Caco-2 (cell line): Measurements from ENCODE around the gene TBC1D24. TPM values are rescaled to one million over a fixed set of nuclear protein-coding genes. Genes with fewer than 3 reads are reported as not detected.

Experiments used
- BruUV-seq: library from RNA; stranded (reverse); fragments of 400-500 nt; replicated peaks from 2 replicates; lab custom pipeline; 2021; lab: Mats Ljungman, UMichigan
- CTCF ChIA-PET: fragments of 300-600 bp; sonication (Branson Sonifier 250); formaldehyde crosslinking; loops from one replicate; lab custom pipeline; 2022; ENCODE audit warnings: antibody characterized with exemption; lab: Charles Lee
- POLR2A ChIA-PET: fragments of 300-600 bp; sonication (Branson Sonifier 250); formaldehyde crosslinking; loops from one replicate; lab custom pipeline; 2022; ENCODE audit warnings: antibody characterized with exemption; lab: Charles Lee
- DNase-seq, 2 experiments: peaks; one replicate each; pipeline versions ENCODE4 v3.0.0 to v3.0.0-alpha.2; 2020 to 2022
- H3K27me3 ChIP-seq: replicated peaks from 2 replicates; pipeline ENCODE4 v1.6.0; 2011; ENCODE audit warnings: low read length; ENCODE audit not compliant: control insufficient read depth, insufficient read depth
- H3K36me3 ChIP-seq: 2 replicates; pipeline ENCODE4 v1.5.1; 2011; ENCODE audit warnings: low read length; ENCODE audit not compliant: control insufficient read depth, insufficient read depth
- H3K4me1 ChIP-seq: fragments of 250-450 bp; sonication (Bioruptor Pico); 2 replicates; pipeline ENCODE4 v1.5.1; 2020; ENCODE audit warnings: mild to moderate bottlenecking
- H3K4me3 ChIP-seq: 2 replicates; pipeline ENCODE4 v1.5.1; 2011; ENCODE audit warnings: low read depth, mild to moderate bottlenecking, control low read depth, low read length
- H3K9me3 ChIP-seq: fragments of 250-450 bp; sonication (Bioruptor Pico); 2 replicates; pipeline ENCODE4 v1.5.1; 2020; ENCODE audit warnings: mild to moderate bottlenecking, moderate library complexity
- H3K27ac Mint-ChIP-seq: one replicate; pipeline ENCODE4 v1.8.0; 2022; ENCODE audit warnings: mixed read lengths; ENCODE audit not compliant: unreplicated experiment
- H3K27me3 Mint-ChIP-seq: one replicate; pipeline ENCODE4 v1.8.0; 2022; ENCODE audit warnings: mixed read lengths; ENCODE audit not compliant: insufficient read depth, unreplicated experiment
- H3K36me3 Mint-ChIP-seq: one replicate; pipeline ENCODE4 v1.8.0; 2022; ENCODE audit warnings: mild to moderate bottlenecking, mixed read lengths; ENCODE audit not compliant: insufficient read depth, unreplicated experiment
- H3K4me1 Mint-ChIP-seq: one replicate; pipeline ENCODE4 v1.8.0; 2022; ENCODE audit warnings: low read depth, mixed read lengths; ENCODE audit not compliant: unreplicated experiment
- H3K4me3 Mint-ChIP-seq: one replicate; pipeline ENCODE4 v1.8.0; 2022; ENCODE audit warnings: mild to moderate bottlenecking, moderate library complexity, mixed read lengths; ENCODE audit not compliant: unreplicated experiment
- H3K9me3 Mint-ChIP-seq: one replicate; pipeline ENCODE4 v1.8.0; 2022; ENCODE audit warnings: mixed read lengths; ENCODE audit not compliant: unreplicated experiment
- intact Hi-C: fragments of 100-400 bp; cut with micrococcal nuclease; formaldehyde crosslinking; loops from one replicate; pipeline ENCODE4 v1.10.0; 2022; ENCODE audit not compliant: unreplicated experiment
- total RNA-seq: library from RNA; stranded (reverse); gene quantifications from 2 replicates; pipeline ENCODE4 v1.2.3, GENCODE V29; 2022
- TF ChIP-seq, protein P1 (sequence below), 2 experiments: fragments of 200-600 bp in 1 of 2; IDR thresholded peaks; 1 replicate in 1 of 2; 2 replicates in 1 of 2; pipeline versions ENCODE4 v1.5.1 to v1.8.0; 2011 to 2022; ENCODE audit warnings: antibody characterized with exemption in 1 of 2, control low read depth in 1 of 2, inconsistent platforms in 1 of 2, low read depth in 1 of 2, low read length in 1 of 2, mild to moderate bottlenecking in 1 of 2, moderate library complexity in 1 of 2; ENCODE audit not compliant: insufficient read depth in 1 of 2, severe bottlenecking in 1 of 2, unreplicated experiment in 1 of 2

The TBC1D24 gene
- total RNA-seq, 1 experiment from 2014 or later, result 20.8 TPM

DNA sequence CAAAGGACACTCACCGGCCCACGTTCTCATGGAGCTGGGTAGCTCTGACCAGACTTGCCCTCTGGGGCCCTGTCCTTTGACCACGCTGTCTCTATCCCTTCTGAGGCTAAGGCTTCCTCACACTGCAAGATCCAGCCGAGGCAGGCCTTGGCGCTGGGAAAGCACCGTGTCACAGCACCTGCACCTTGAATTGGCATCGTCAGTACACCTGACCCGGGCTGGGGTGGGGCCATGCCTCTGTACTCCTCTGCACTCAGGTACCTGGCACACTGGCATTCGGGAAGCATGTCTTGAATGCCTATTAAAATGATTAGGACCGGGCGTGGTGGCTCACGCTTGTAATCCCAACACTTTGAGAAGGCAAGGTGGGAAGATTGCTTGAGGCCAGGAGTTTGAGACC, 6.0 kb downstream of the TBC1D24 start:
- Mint-ChIP-seq H3K36me3 (peaks cover 16% of the 10 kb centered on the region), H3K9me3 (no peaks in the 10 kb centered on the region), H3K27me3 (no peaks in the 10 kb centered on the region), H3K4me1 (peaks cover 17% of the 10 kb centered on the region), H3K4me3 (no peak overlapping the region), H3K27ac (no peak overlapping the region)
- ChIA-PET CTCF (no interaction called here), POLR2A (no interaction called here)
- no peaks in the 10 kb centered on the region for H3K4me1 ChIP-seq
- DNase-seq, result no peak
- no peaks in the 10 kb centered on the region for H3K27me3 ChIP-seq
- H3K36me3 ChIP-seq, result no peaks in the 10 kb centered on the region
- intact Hi-C loops, result no loop called here
- TF ChIP-seq, protein P1, sequence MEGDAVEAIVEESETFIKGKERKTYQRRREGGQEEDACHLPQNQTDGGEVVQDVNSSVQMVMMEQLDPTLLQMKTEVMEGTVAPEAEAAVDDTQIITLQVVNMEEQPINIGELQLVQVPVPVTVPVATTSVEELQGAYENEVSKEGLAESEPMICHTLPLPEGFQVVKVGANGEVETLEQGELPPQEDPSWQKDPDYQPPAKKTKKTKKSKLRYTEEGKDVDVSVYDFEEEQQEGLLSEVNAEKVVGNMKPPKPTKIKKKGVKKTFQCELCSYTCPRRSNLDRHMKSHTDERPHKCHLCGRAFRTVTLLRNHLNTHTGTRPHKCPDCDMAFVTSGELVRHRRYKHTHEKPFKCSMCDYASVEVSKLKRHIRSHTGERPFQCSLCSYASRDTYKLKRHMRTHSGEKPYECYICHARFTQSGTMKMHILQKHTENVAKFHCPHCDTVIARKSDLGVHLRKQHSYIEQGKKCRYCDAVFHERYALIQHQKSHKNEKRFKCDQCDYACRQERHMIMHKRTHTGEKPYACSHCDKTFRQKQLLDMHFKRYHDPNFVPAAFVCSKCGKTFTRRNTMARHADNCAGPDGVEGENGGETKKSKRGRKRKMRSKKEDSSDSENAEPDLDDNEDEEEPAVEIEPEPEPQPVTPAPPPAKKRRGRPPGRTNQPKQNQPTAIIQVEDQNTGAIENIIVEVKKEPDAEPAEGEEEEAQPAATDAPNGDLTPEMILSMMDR (IDR thresholded peaks at IDR 0.05; ENCODE audit: insufficient read depth in 1 of 2, low read depth in 1 of 2, low read length in 1 of 2, severe bottlenecking in 1 of 2, unreplicated experiment in 1 of 2), result no peak
- H3K4me3 ChIP-seq, result no peak overlapping the region
- H3K9me3 ChIP-seq, result no peaks in the 10 kb centered on the region
- BruUV-seq, result no TSS peak

DNA sequence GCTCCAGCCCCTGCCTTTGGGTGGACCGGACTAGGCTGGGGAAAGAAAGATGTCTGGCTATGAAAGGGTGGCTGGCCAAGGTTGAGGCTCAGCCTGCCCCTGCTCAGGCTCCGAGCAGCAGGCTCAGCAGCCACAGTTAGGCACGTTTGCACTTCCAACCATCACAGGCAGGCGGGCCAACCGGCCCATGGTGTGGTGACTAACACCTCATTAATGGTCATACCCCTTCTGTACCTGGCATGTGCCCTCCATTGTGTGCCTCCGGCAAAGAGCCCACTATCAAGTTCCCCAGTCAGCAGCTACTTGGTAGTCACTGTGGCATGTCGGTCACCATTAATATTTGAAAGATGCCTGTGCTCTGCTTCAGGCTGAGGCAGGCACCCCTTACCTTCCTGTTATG, 6.7 kb downstream of the TBC1D24 start:
- H3K4me3 Mint-ChIP-seq, result no peak overlapping the region
- peaks cover 17% of the 10 kb centered on the region for H3K4me1 Mint-ChIP-seq
- H3K36me3 ChIP-seq, result no peaks in the 10 kb centered on the region
- no peaks in the 10 kb centered on the region for H3K4me1 ChIP-seq
- TF ChIP-seq, protein P1 (IDR thresholded peaks at IDR 0.05; ENCODE audit: insufficient read depth in 1 of 2, low read depth in 1 of 2, low read length in 1 of 2, severe bottlenecking in 1 of 2, unreplicated experiment in 1 of 2), result no peak
- intact Hi-C loops, result no loop called here
- no peak overlapping the region for H3K4me3 ChIP-seq
- peaks cover 16% of the 10 kb centered on the region for H3K36me3 Mint-ChIP-seq
- H3K27ac Mint-ChIP-seq, result no peak overlapping the region
- ChIA-PET CTCF (no interaction called here), POLR2A (no interaction called here)
- no peaks in the 10 kb centered on the region for H3K27me3 Mint-ChIP-seq
- no peak for DNase-seq
- no peaks in the 10 kb centered on the region for H3K9me3 Mint-ChIP-seq
- H3K9me3 ChIP-seq, result no peaks in the 10 kb centered on the region
- H3K27me3 ChIP-seq, result no peaks in the 10 kb centered on the region
- BruUV-seq, result no TSS peak

DNA sequence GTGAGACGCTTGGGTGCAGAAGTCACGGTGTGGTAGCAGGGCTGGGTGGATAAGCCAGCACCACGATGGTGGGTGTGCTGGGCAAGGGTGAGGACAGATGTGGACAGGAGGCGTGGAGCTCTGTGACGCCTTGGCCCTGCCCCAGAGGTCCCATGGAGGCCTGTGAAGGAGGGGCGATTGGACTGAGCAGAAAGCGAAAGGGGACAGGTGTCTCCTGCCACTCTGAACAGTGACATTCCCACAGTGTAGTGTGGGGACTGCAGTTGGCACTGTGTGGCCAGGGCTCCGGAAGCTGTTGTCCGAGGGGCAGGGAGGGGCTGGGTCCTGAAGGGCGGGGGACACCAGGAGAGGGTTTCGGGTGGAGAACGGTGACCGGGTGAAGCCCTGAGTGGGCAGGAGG, 7.3 kb downstream of the TBC1D24 start:
- H3K4me3 ChIP-seq, result no peak overlapping the region
- TF ChIP-seq, protein P1 (IDR thresholded peaks at IDR 0.05; ENCODE audit: insufficient read depth in 1 of 2, low read depth in 1 of 2, low read length in 1 of 2, severe bottlenecking in 1 of 2, unreplicated experiment in 1 of 2), result no peak
- CTCF ChIA-PET, result no interaction called here
- no peaks in the 10 kb centered on the region for H3K4me1 ChIP-seq
- H3K4me3 Mint-ChIP-seq, result no peak overlapping the region
- intact Hi-C loops, result no loop called here
- no peaks in the 10 kb centered on the region for H3K9me3 ChIP-seq
- peaks cover 16% of the 10 kb centered on the region for H3K36me3 Mint-ChIP-seq
- no peaks in the 10 kb centered on the region for H3K36me3 ChIP-seq
- no peak overlapping the region for H3K27ac Mint-ChIP-seq
- no peaks in the 10 kb centered on the region for H3K27me3 ChIP-seq
- H3K9me3 Mint-ChIP-seq, result no peaks in the 10 kb centered on the region
- H3K4me1 Mint-ChIP-seq, result peaks cover 17% of the 10 kb centered on the region
- POLR2A ChIA-PET, result no interaction called here
- DNase-seq, result no peak
- H3K27me3 Mint-ChIP-seq, result no peaks in the 10 kb centered on the region
- no TSS peak for BruUV-seq
